Left ventricle myocardium inferior (tissue), 1 donor: Measurements from ENCODE around the gene MID1IP1. TPM values are rescaled to one million over a fixed set of nuclear protein-coding genes. Genes with fewer than 3 reads are reported as not detected.
A peak's percentile ranks its signal among the peaks of the same experiment; 100 is the strongest.

Experiments
- DNase-seq: peaks from one replicate; pipeline ENCODE4 v3.0.0-alpha.2; 2020
- H3K27ac ChIP-seq: fragments of 200-600 bp; replicated peaks from 2 replicates; pipeline ENCODE4 v1.8.0; 2021
- H3K27me3 ChIP-seq: fragments of 200-600 bp; 2 replicates; pipeline ENCODE4 v1.8.0; 2021; ENCODE audit warnings: low read depth
- H3K36me3 ChIP-seq: fragments of 200-600 bp; 2 replicates; pipeline ENCODE4 v1.8.0; 2021
- H3K4me1 ChIP-seq: fragments of 200-600 bp; 2 replicates; pipeline ENCODE4 v1.8.0; 2021
- H3K4me3 ChIP-seq: fragments of 200-600 bp; 2 replicates; pipeline ENCODE4 v1.8.0; 2021; ENCODE audit warnings: mild to moderate bottlenecking, moderate library complexity
- H3K9me3 ChIP-seq: fragments of 200-600 bp; replicated peaks from 2 replicates; pipeline ENCODE4 v1.8.0; 2021
- intact Hi-C: fragments of 100-400 bp; cut with micrococcal nuclease; formaldehyde crosslinking; loops from one replicate; pipeline ENCODE4 v1.11.0; 2022
- total RNA-seq: library from RNA; stranded (reverse); fragmentation: NEBNext Ultra II Directional; extraction: Animal tissue kit (Norgen Biotek cat#: 25700); gene quantifications from one replicate; pipeline ENCODE4 v1.2.1, GENCODE V29; 2021
- TF ChIP-seq, protein P1 (sequence below): fragments of 200-600 bp; IDR thresholded peaks from 2 replicates; pipeline ENCODE4 v1.8.0; 2021; ENCODE audit warnings: antibody characterized with exemption, mild to moderate bottlenecking, borderline replicate concordance
- donor health status: DM: no; HTN: yes; CAD: no; lungs with severe emphysema.

MID1IP1 gene
- total RNA-seq, 1 donor from 2014 or later = 30.9 TPM

DNA sequence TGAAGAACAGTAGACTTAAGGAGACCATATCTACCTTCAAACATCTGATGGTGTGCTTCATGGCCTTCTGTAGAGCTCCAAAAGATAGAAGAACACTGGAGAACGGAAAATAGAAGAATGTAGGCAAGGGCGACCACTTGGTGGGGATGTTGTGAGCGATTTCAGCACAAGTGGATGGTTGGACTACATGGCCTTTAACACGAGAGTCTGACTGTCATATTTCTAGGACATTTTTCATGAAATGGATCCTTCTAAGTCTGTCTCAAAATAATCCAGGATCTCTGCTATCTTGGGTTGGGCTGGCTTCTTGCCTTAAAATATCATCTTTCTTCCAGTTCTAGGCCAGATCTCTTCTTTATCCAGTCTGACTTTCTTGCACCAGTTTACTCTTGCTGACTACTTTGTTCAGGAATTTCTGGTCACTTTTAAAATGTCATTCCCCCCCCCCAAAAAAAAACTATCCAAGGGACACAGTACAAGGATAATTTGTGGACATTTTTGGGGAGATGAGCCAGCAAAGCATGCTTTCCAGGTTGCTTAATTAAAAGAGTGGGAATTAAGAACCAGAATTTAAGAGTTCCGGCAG is 1.2 kb upstream of the MID1IP1 start:
- Histone ChIP-seq H3K27me3 (no peaks in the 10 kb centered on the region), H3K9me3 (no peaks in the 10 kb centered on the region), H3K4me1 (peaks cover 19% of the 10 kb centered on the region), H3K27ac (peak overlapping the region; percentile 97), H3K4me3 (no peak overlapping the region), H3K36me3 (no peaks in the 10 kb centered on the region)
- TF ChIP-seq, protein P1, sequence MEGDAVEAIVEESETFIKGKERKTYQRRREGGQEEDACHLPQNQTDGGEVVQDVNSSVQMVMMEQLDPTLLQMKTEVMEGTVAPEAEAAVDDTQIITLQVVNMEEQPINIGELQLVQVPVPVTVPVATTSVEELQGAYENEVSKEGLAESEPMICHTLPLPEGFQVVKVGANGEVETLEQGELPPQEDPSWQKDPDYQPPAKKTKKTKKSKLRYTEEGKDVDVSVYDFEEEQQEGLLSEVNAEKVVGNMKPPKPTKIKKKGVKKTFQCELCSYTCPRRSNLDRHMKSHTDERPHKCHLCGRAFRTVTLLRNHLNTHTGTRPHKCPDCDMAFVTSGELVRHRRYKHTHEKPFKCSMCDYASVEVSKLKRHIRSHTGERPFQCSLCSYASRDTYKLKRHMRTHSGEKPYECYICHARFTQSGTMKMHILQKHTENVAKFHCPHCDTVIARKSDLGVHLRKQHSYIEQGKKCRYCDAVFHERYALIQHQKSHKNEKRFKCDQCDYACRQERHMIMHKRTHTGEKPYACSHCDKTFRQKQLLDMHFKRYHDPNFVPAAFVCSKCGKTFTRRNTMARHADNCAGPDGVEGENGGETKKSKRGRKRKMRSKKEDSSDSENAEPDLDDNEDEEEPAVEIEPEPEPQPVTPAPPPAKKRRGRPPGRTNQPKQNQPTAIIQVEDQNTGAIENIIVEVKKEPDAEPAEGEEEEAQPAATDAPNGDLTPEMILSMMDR = peak; percentile 37
- intact Hi-C loops = no loop called here
- peak; percentile 15 for DNase-seq

DNA sequence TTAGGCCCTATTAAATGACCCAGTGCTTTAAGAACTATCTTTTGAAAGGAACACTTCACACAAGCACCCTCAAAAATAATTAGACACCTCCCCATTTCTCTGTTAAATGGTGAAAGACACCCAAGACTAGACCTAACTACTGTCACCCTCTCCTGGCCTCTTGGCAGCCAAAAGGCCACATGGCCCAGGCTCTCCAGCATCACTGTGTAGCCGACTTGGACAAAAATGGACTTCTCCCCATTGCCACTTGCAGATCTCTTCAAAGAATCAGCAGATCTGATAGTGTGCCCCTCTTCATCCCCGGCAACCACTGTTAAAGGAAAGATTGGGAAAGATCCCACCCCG is 2.0 kb downstream of the MID1IP1 start:
- no peak for DNase-seq
- intact Hi-C loops = no loop called here
- TF ChIP-seq, protein P1 = no peak

DNA sequence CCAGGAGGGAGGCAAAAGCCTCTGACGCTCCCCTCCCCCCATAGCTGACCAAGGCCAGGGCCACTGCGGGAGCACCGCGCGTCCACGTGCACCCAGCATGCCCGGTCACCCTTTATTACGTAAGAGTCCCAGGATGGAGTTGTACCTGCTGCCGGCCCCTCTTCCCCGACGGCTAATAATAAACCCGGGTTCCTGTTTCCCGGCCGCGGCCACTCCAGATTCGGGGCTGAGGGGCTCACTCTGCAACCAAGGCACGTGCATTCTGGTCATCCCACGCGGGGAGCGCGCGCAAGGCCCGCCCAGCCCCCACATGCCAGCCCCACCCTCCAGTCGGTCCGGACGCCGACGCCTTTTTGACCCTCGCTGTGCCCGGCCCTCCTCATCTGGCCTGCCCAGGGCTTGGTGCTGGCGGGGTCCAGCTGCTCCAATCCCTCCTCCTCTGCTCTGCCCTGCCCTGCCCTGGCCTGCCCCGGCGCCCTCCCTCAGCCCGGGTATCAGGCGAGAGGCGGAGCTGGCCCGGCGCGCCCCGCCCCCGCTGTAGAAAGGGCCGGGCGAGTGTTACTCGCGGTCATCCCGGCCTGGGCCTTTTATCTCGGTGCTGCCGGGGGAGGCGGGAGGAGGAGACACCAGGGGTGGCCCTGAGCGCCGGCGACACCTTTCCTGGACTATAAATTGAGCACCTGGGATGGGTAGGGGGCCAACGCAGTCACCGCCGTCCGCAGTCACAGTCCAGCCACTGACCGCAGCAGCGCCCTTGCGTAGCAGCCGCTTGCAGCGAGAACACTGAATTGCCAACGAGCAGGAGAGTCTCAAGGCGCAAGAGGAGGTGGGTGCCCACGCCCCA is 2.6 kb downstream of the MID1IP1 start:
- intact Hi-C loops = no loop called here

More for the DNA sequence above, 2.0 kb downstream of the MID1IP1 start:
- Histone ChIP-seq H3K4me3 (peak overlapping the region; percentile 82), H3K27ac (peak overlapping the region; percentile 97), H3K4me1 (peaks cover 35% of the 10 kb centered on the region), H3K9me3 (no peaks in the 10 kb centered on the region), H3K36me3 (no peaks in the 10 kb centered on the region), H3K27me3 (no peaks in the 10 kb centered on the region)

DNA sequence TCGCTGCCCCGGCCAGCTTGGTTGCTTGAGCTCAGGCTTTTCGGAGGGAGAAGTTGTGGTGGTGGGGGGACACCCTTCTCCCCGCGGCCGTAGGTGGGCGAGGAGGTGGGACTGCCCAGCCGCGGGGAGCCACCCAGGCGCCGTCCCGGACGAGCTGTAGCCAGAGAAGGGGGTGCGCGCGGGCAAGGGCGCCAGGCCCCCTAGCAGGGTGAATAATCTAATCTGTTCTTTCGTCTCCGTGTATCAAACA is 3.1 kb downstream of the MID1IP1 start:
- peak overlapping the region; percentile 82 for H3K4me3 ChIP-seq
- no peaks in the 10 kb centered on the region for H3K9me3 ChIP-seq
- no peak for DNase-seq
- peak overlapping the region; percentile 97 for H3K27ac ChIP-seq
- no peaks in the 10 kb centered on the region for H3K27me3 ChIP-seq
- no peaks in the 10 kb centered on the region for H3K36me3 ChIP-seq
- intact Hi-C loops = no loop called here
- peaks cover 35% of the 10 kb centered on the region for H3K4me1 ChIP-seq
- TF ChIP-seq, protein P1 = no peak

More for the DNA sequence above, 2.6 kb downstream of the MID1IP1 start:
- Histone ChIP-seq H3K27me3 (no peaks in the 10 kb centered on the region), H3K4me3 (peak overlapping the region; percentile 82), H3K4me1 (peaks cover 35% of the 10 kb centered on the region), H3K9me3 (no peaks in the 10 kb centered on the region), H3K27ac (peak overlapping the region; percentile 97), H3K36me3 (no peaks in the 10 kb centered on the region)
- TF ChIP-seq, protein P1 = no peak
- DNase-seq = peak; percentile 85

DNA sequence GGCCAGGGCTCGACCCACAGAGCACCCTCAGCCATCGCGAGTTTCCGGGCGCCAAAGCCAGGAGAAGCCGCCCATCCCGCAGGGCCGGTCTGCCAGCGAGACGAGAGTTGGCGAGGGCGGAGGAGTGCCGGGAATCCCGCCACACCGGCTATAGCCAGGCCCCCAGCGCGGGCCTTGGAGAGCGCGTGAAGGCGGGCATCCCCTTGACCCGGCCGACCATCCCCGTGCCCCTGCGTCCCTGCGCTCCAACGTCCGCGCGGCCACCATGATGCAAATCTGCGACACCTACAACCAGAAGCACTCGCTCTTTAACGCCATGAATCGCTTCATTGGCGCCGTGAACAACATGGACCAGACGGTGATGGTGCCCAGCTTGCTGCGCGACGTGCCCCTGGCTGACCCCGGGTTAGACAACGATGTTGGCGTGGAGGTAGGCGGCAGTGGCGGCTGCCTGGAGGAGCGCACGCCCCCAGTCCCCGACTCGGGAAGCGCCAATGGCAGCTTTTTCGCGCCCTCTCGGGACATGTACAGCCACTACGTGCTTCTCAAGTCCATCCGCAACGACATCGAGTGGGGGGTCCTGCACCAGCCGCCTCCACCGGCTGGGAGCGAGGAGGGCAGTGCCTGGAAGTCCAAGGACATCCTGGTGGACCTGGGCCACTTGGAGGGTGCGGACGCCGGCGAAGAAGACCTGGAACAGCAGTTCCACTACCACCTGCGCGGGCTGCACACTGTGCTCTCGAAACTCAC is 3.6 kb downstream of the MID1IP1 start:
- Histone ChIP-seq H3K4me3 (peak overlapping the region; percentile 82), H3K27me3 (no peaks in the 10 kb centered on the region), H3K4me1 (peaks cover 35% of the 10 kb centered on the region), H3K36me3 (no peaks in the 10 kb centered on the region), H3K9me3 (no peaks in the 10 kb centered on the region), H3K27ac (peak overlapping the region; percentile 97)
- intact Hi-C loops = no loop called here
- peak; percentile 33 for DNase-seq
- TF ChIP-seq, protein P1 = no peak
